ENCODE measurements around the gene SRRM5. TPM values are rescaled to one million over a fixed set of nuclear protein-coding genes. Genes with fewer than 3 reads are reported as not detected.
A peak's percentile ranks its signal among the peaks of the same experiment; 100 is the strongest.

The SRRM5 gene
- total RNA-seq, 1 experiment from 2014 or later, result 0.70 TPM

DNA sequence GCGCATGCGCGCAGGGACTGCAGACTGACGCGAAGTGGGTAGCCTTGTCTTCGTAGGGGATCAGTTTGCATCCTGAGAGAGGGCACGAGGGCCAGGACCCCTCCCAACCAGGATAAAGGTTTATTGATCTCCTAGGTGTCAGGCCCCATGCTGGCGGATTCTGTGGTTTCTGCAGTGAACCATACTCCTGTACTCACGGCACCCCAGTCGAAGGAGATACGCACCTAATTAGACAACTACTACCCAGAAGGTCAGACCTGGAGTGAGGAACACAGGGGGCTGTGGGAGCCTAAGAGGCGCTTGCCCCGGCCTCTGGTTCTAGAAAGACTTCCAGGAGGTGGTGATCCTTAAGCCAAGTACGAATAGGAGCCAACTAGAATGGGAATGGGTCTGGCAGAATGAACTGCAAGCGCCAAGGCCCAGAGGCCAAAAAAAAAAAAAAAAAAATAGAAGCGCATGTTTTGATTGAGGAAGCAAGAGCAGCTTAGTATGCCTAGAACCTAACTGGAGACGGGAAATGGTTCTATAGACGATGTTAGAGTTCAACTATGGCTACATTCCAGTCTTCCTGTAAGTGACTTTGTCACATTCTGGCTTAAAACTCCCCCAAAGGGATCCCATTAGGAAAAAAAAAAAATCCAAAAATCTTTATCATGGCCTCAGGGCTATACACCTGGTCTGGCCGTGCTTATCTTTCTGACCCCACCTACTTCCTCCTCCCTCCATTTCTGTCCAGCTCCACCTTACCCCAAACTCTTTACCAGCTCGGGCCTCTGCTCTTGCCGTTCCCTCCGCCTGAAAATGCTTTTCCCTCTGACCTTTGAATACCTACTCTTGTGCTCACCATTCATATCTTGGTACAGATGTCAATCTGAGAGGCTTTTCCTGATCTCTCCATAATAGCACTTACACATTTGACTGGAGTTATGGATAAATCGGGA, 8.4 kb downstream of the SRRM5 start:
- peak overlapping the region; percentile 33 for H3K18ac ChIP-seq (ENCODE audit: insufficient read length, low read depth, low read length)
- H3K79me1 ChIP-seq (ENCODE audit: insufficient read depth, low read depth, low read length, poor library complexity, severe bottlenecking), result no peaks in the 10 kb centered on the region
- Mint-ChIP-seq H3K9me3 (no peaks in the 10 kb centered on the region; a peak in 1 of 5 replicates), H3K27me3 (ENCODE audit: low read depth) (no peaks in the 10 kb centered on the region), H3K4me1 (peaks cover 25 to 37% of the 10 kb centered on the region in 2 experiments), H3K36me3 (ENCODE audit: insufficient read depth in 1 of 3, low read depth in 3 of 3) (peaks cover 9 to 17% (median 9%) of the 10 kb centered on the region in 3 experiments; a peak in 5 of 7 replicates), H3K27ac (peak overlapping the region; percentile 99 to 100 (median 100); a peak in 6 of 7 replicates), H3K4me3 (peak overlapping the region; percentile 83 to 87)
- no peaks in the 10 kb centered on the region for H3K79me2 ChIP-seq (ENCODE audit: insufficient read depth, low read length)
- no peaks in the 10 kb centered on the region for H3K9me3 ChIP-seq (ENCODE audit: control insufficient read depth, low read depth, low read length)
- H2BK15ac ChIP-seq (ENCODE audit: low read depth, low read length), result no peak overlapping the region
- peak overlapping the region; percentile 11 for H3K56ac ChIP-seq (ENCODE audit: insufficient read length, low read depth, low read length)
- H2BK120ac ChIP-seq (ENCODE audit: low read depth, low read length, poor library complexity, severe bottlenecking), result no peak overlapping the region
- H2BK5ac ChIP-seq (ENCODE audit: insufficient read length, low read length), result no peak overlapping the region
- H2BK12ac ChIP-seq (ENCODE audit: insufficient read length, low read depth, low read length), result no peak overlapping the region
- no peak overlapping the region for H4K91ac ChIP-seq (ENCODE audit: insufficient read length, low read depth, low read length)
- no CpG with 5 or more reads among the region's 23 CpGs for WGBS (ENCODE audit: extremely low coverage, insufficient read length, low lambda C conversion rate)
- H3K9ac ChIP-seq (ENCODE audit: extremely low read depth, insufficient read length, low read length), result peak overlapping the region; percentile 12
- 0 out of 2 replicates have a peak overlapping the region, but pooled peaks have one; percentile 67 for H3K14ac ChIP-seq (ENCODE audit: insufficient read depth, low read length)
- H3K23ac ChIP-seq (ENCODE audit: insufficient read length, low read depth, low read length), result no peak overlapping the region
- peaks cover 14% of the 10 kb centered on the region for H3K23me2 ChIP-seq (ENCODE audit: insufficient read length, low read depth, low read length, poor library complexity, severe bottlenecking)
- no peak overlapping the region for H4K5ac ChIP-seq (ENCODE audit: insufficient read length, low read depth, low read length)
- no peak overlapping the region for H3K4ac ChIP-seq (ENCODE audit: low read depth, low read length)
- no peak overlapping the region for H3T11ph ChIP-seq (ENCODE audit: low read length)
- peak overlapping the region; percentile 75 for H3K4me2 ChIP-seq (ENCODE audit: insufficient read depth, insufficient read length, low read length)
- H3K4me1 ChIP-seq (ENCODE audit: insufficient read depth, low read length), result no peaks in the 10 kb centered on the region; the same call in none of the 2 replicates
- no peak for TF ChIP-seq CTCF (conservative IDR thresholded peaks at IDR 0.05)
- H3K27ac ChIP-seq (ENCODE audit: insufficient read length, low read depth, low read length), result peak overlapping the region; percentile 24
- no peak for DNase-seq
- no peaks in the 10 kb centered on the region for H4K20me1 ChIP-seq (ENCODE audit: control insufficient read depth, insufficient read depth, insufficient read length)
- no peaks in the 10 kb centered on the region for H3K27me3 ChIP-seq (ENCODE audit: insufficient read depth, low read length)
- H2AK5ac ChIP-seq (ENCODE audit: insufficient read length, low read length), result no peak overlapping the region
- no peak overlapping the region for H2AFZ ChIP-seq (ENCODE audit: low read length)
- H2BK20ac ChIP-seq (ENCODE audit: low read depth, low read length, poor library complexity, severe bottlenecking), result no peak overlapping the region
- no peak overlapping the region for H4K8ac ChIP-seq (replicated peaks; ENCODE audit: insufficient read length, low read depth, low read length)
